Calu3 (cell line): ENCODE data around the gene KRT16. TPM values are rescaled to one million over a fixed set of nuclear protein-coding genes. Genes with fewer than 3 reads are reported as not detected.
"Not testable (repeated sequence)": the region's sequence is repeated elsewhere in the genome, so short reads cannot be mapped to it uniquely, and the experiment has no call there.

Source experiments
- BruUV-seq: library from RNA; stranded (reverse); fragments of 400-500 nt; replicated peaks from 2 replicates; lab custom pipeline; 2021; lab: Mats Ljungman, UMichigan
- CTCF ChIA-PET: fragments of 300-600 bp; sonication (Branson Sonifier 250); formaldehyde crosslinking; loops from one replicate; lab custom pipeline; 2022; ENCODE audit warnings: antibody characterized with exemption; lab: Charles Lee
- DNase-seq: peaks from one replicate; pipeline ENCODE4 v3.0.0; 2022
- H3K27ac Mint-ChIP-seq: one replicate; pipeline ENCODE4 v1.8.0; 2022; ENCODE audit warnings: mixed read lengths; ENCODE audit not compliant: unreplicated experiment
- H3K27me3 Mint-ChIP-seq: one replicate; pipeline ENCODE4 v1.8.0; 2022; ENCODE audit warnings: mixed read lengths; ENCODE audit not compliant: unreplicated experiment
- H3K36me3 Mint-ChIP-seq: one replicate; pipeline ENCODE4 v1.8.0; 2022; ENCODE audit warnings: mild to moderate bottlenecking, moderate library complexity, mixed read lengths; ENCODE audit not compliant: insufficient read depth, unreplicated experiment
- H3K4me1 Mint-ChIP-seq: one replicate; pipeline ENCODE4 v1.8.0; 2022; ENCODE audit warnings: mild to moderate bottlenecking, low read depth, mixed read lengths; ENCODE audit not compliant: unreplicated experiment
- H3K4me3 Mint-ChIP-seq: one replicate; pipeline ENCODE4 v1.8.0; 2022; ENCODE audit warnings: mild to moderate bottlenecking, low read depth, moderate library complexity, mixed read lengths; ENCODE audit not compliant: unreplicated experiment
- H3K9me3 Mint-ChIP-seq: one replicate; pipeline ENCODE4 v1.8.0; 2022; ENCODE audit warnings: low read depth, mixed read lengths; ENCODE audit not compliant: unreplicated experiment
- CTCF ChIP-seq: fragments of 200-600 bp; IDR thresholded peaks from one replicate; pipeline ENCODE4 v1.8.0; 2022; ENCODE audit warnings: antibody characterized with exemption; ENCODE audit not compliant: unreplicated experiment
- intact Hi-C: fragments of 100-400 bp; cut with micrococcal nuclease; formaldehyde crosslinking; loops from one replicate; pipeline ENCODE4 v1.10.0; 2022; ENCODE audit not compliant: unreplicated experiment
- total RNA-seq: library from RNA; stranded (reverse); gene quantifications from 2 replicates; pipeline ENCODE4 v1.2.3, GENCODE V29; 2022

KRT16 gene
- total RNA-seq, 1 experiment from 2014 or later = 3.8 TPM

GRCh38 chr17:41629826-41630670 is 17.5 kb upstream of the KRT16 start:
- no peaks in the 10 kb centered on the region for H3K27me3 Mint-ChIP-seq
- no peaks in the 10 kb centered on the region for H3K9me3 Mint-ChIP-seq
- H3K27ac Mint-ChIP-seq = no peak overlapping the region
- peaks cover 17% of the 10 kb centered on the region for H3K36me3 Mint-ChIP-seq
- TF ChIP-seq CTCF = no peak
- DNase-seq = no peak
- intact Hi-C loops = no loop called here
- BruUV-seq = no TSS peak
- H3K4me1 Mint-ChIP-seq = peaks cover 35% of the 10 kb centered on the region
- CTCF ChIA-PET = interaction anchor here (0.6 to 0.8 kb wide), 2 partner anchors 81 to 897 kb away, joined by 3 read pairs; no protein-coding TSS in a partner anchor
- no peak overlapping the region for H3K4me3 Mint-ChIP-seq

- no peaks in the 10 kb centered on the region for H3K9me3 Mint-ChIP-seq
Observed at GRCh38 chr17:41629316-41629715, 16.7 kb upstream of the KRT16 start.

GRCh38 chr17:41628621-41629255 is 16.2 kb upstream of the KRT16 start:
- DNase-seq, intact Hi-C loops, BruUV-seq, H3K9me3 Mint-ChIP-seq, H3K27ac Mint-ChIP-seq, H3K4me3 Mint-ChIP-seq, H3K27me3 Mint-ChIP-seq: not testable (repeated sequence)
- peaks cover 30% of the 10 kb centered on the region for H3K36me3 Mint-ChIP-seq
- CTCF ChIA-PET = interaction anchor here (0.8 to 1.6 kb wide), 2 partner anchors 17 to 80 kb away, joined by 3 read pairs; no protein-coding TSS in a partner anchor
- peaks cover 44% of the 10 kb centered on the region for H3K4me1 Mint-ChIP-seq

More at GRCh38 chr17:41629316-41629715, 16.7 kb upstream of the KRT16 start:
- DNase-seq = no peak
- no peak for TF ChIP-seq CTCF
- CTCF ChIA-PET = interaction anchor here (0.8 to 1.6 kb wide), 2 partner anchors 16 to 80 kb away, joined by 3 read pairs; no protein-coding TSS in a partner anchor
- Mint-ChIP-seq H3K4me1 (peaks cover 42% of the 10 kb centered on the region), H3K36me3 (peaks cover 24% of the 10 kb centered on the region), H3K27ac (no peak overlapping the region), H3K27me3 (no peaks in the 10 kb centered on the region), H3K4me3 (no peak overlapping the region)
- BruUV-seq = no TSS peak
- intact Hi-C loops = no loop called here

GRCh38 chr17:41628073-41628370 is 15.5 kb upstream of the KRT16 start:
- not testable (repeated sequence) for H3K27me3 Mint-ChIP-seq
- CTCF ChIA-PET = interaction anchor here (0.6 to 1.6 kb wide), 2 partner anchors 12 to 18 kb away, joined by 3 read pairs; no protein-coding TSS in a partner anchor

GRCh38 chr17:41627316-41628072 is 14.9 kb upstream of the KRT16 start:
- no peak overlapping the region for H3K4me3 Mint-ChIP-seq
- no peak for DNase-seq
- H3K27ac Mint-ChIP-seq = no peak overlapping the region
- H3K27me3 Mint-ChIP-seq = no peaks in the 10 kb centered on the region
- CTCF ChIA-PET = interaction anchor here (0.6 to 1.1 kb wide), 2 partner anchors 12 to 35 kb away, joined by 3 read pairs; no protein-coding TSS in a partner anchor
- no peaks in the 10 kb centered on the region for H3K9me3 Mint-ChIP-seq
- intact Hi-C loops = no loop called here
- peaks cover 49% of the 10 kb centered on the region for H3K4me1 Mint-ChIP-seq
- peak; percentile 18 for TF ChIP-seq CTCF
- no TSS peak for BruUV-seq
- peaks cover 43% of the 10 kb centered on the region for H3K36me3 Mint-ChIP-seq

More at GRCh38 chr17:41628073-41628370, 15.5 kb upstream of the KRT16 start:
- H3K27ac Mint-ChIP-seq, BruUV-seq, intact Hi-C loops, DNase-seq, H3K4me3 Mint-ChIP-seq, H3K9me3 Mint-ChIP-seq: not testable (repeated sequence)
- Mint-ChIP-seq H3K36me3 (peaks cover 37% of the 10 kb centered on the region), H3K4me1 (peaks cover 44% of the 10 kb centered on the region)

- H3K36me3 Mint-ChIP-seq = peaks cover 48% of the 10 kb centered on the region
- H3K4me1 Mint-ChIP-seq = peaks cover 55% of the 10 kb centered on the region
- intact Hi-C loops, BruUV-seq, H3K27ac Mint-ChIP-seq, H3K27me3 Mint-ChIP-seq, H3K4me3 Mint-ChIP-seq, DNase-seq, H3K9me3 Mint-ChIP-seq: not testable (repeated sequence)
- CTCF ChIA-PET = interaction anchor here (1.1 kb wide), 1 partner anchor 36 kb away, joined by 3 read pairs; no protein-coding TSS in a partner anchor
Observed at GRCh38 chr17:41626914-41627295, 14.3 kb upstream of the KRT16 start.
